Measurements from ENCODE around the gene MRPS31. TPM values are rescaled to one million over a fixed set of nuclear protein-coding genes. Genes with fewer than 3 reads are reported as not detected.

Gene MRPS31
- total and polyA plus RNA-seq, 2 donors (not counting 1 experiment from before 2014, with no cell fraction given): 20.5 to 34.4 TPM

DNA sequence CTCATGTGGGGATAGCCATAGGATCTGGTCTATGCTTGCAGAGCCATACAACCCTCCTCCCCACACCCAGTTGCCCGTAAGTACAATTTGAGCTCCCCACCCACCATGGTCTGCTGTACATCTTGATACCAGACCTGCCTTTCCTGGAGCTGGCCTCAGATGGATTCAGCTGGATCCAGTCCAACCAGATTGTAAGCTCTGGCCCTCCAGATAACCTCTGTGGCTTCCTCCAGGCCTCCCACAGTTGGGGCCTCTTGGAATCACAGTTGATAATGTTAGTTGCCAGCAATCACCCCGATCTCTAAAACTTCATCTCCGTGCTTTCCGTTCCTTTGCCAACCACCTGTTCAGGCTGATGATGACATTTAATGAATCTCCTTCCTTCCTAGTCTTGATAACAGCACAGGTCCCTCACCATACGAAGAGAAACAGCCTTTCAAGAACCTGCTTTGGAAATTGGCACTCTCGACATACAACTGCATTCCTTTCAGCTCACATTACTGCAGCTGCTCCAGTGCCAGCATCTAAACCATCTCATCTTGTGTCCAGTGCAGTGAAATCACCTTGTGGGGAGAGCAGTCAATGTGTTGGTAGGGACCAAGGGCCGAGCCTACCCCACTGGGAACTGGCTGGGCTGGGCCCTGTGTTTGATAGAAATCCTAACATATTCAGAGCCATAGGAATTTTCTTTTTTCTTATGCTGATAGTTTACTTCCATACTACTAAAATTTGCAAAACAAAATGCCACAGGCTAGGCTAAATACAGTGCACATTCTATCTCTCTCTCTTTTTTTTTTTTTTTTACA lies 89.4 kb downstream of the MRPS31 start:
- no peak overlapping the region for H3K4me3 ChIP-seq (ENCODE audit: control extremely low read depth in 1 of 5, extremely low read depth in 1 of 5, insufficient read depth in 1 of 5, low read depth in 2 of 5, low read length in 4 of 5)
- no peak overlapping the region for H3K9ac ChIP-seq (ENCODE audit: low read length)
- peak overlapping the region; percentile 43 for H3K27ac Mint-ChIP-seq
- H3K4me1 Mint-ChIP-seq: peaks cover 19% of the 10 kb centered on the region
- DNase-seq (peak; percentile 15), ATAC-seq (ENCODE audit: low read depth) (no peak)
- H4K20me1 ChIP-seq (ENCODE audit: control insufficient read depth, insufficient read depth, low read length, poor library complexity, severe bottlenecking): no peaks in the 10 kb centered on the region
- ChIA-PET CTCF (interaction anchor here (0.7 to 9.8 kb wide), 29 partner anchors 8 to 1069 kb away, joined by 3 to 239 read pairs (median 4); no protein-coding TSS in a partner anchor), POLR2A (no interaction called here)
- peak overlapping the region; percentile 59 for H2AFZ ChIP-seq (ENCODE audit: insufficient read depth, low read depth, low read length, poor library complexity, severe bottlenecking)
- no peak overlapping the region for H3K27ac ChIP-seq (ENCODE audit: low read length in 2 of 2)
- H3K79me2 ChIP-seq (ENCODE audit: control insufficient read depth, insufficient read depth, low read length): peaks cover 25% of the 10 kb centered on the region
- peak overlapping the region; percentile 28 for H3K4me2 ChIP-seq (replicated peaks; ENCODE audit: low read depth, low read length, poor library complexity, severe bottlenecking)
- no peaks in the 10 kb centered on the region for H3K36me3 ChIP-seq (replicated peaks in 1 of 2; ENCODE audit: control extremely low read depth in 1 of 2, control insufficient read depth in 1 of 2, extremely low read depth in 1 of 2, insufficient read depth in 2 of 2, low read length in 1 of 2)
- 63% methylated on average over 4 of the region's 7 CpGs for WGBS (ENCODE audit: insufficient coverage)
- H3K9me3 ChIP-seq (ENCODE audit: control extremely low read depth in 1 of 3, control insufficient read depth in 2 of 3, insufficient read depth in 1 of 3, low read length in 2 of 3): no peaks in the 10 kb centered on the region
- H3K4me1 ChIP-seq (ENCODE audit: control insufficient read depth in 2 of 2, insufficient read depth in 2 of 2, low read length in 2 of 2): peaks cover 19 to 22% of the 10 kb centered on the region in 2 donors
- H3K27me3 Mint-ChIP-seq: no peaks in the 10 kb centered on the region
- no peaks in the 10 kb centered on the region for H3K9me3 Mint-ChIP-seq (ENCODE audit: insufficient read depth)
- no peak overlapping the region for H3K4me3 Mint-ChIP-seq
- no peaks in the 10 kb centered on the region for H3K27me3 ChIP-seq (replicated peaks in 1 of 4; ENCODE audit: control extremely low read depth in 1 of 4, control insufficient read depth in 3 of 4, insufficient read depth in 4 of 4, low read length in 3 of 4)
- intact Hi-C loops (cut with micrococcal nuclease): loop anchor here (1.0 to 5.0 kb wide), 2 partner anchors 554 to 997 kb away; no protein-coding TSS in a partner anchor
- no peak for TF ChIP-seq EZH2 (IDR thresholded peaks at IDR 0.05; ENCODE audit: borderline replicate concordance, insufficient read depth, low read depth, low read length, poor library complexity, severe bottlenecking)
- TF ChIP-seq, protein P1, sequence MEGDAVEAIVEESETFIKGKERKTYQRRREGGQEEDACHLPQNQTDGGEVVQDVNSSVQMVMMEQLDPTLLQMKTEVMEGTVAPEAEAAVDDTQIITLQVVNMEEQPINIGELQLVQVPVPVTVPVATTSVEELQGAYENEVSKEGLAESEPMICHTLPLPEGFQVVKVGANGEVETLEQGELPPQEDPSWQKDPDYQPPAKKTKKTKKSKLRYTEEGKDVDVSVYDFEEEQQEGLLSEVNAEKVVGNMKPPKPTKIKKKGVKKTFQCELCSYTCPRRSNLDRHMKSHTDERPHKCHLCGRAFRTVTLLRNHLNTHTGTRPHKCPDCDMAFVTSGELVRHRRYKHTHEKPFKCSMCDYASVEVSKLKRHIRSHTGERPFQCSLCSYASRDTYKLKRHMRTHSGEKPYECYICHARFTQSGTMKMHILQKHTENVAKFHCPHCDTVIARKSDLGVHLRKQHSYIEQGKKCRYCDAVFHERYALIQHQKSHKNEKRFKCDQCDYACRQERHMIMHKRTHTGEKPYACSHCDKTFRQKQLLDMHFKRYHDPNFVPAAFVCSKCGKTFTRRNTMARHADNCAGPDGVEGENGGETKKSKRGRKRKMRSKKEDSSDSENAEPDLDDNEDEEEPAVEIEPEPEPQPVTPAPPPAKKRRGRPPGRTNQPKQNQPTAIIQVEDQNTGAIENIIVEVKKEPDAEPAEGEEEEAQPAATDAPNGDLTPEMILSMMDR (IDR thresholded peaks at IDR 0.05): no peak

Measured in B cell (primary cell).